Brain microvascular endothelial cell (primary cell): ENCODE data around the gene MAGI1.
"Not testable (repeated sequence)": the region's sequence is repeated elsewhere in the genome, so short reads cannot be mapped to it uniquely, and the experiment has no call there.

Source experiments
- DNase-seq: peaks from one replicate; pipeline ENCODE4 v3.0.0-alpha.2; 2020
- H3K27ac ChIP-seq: fragments of 250-450 bp; sonication (Bioruptor Pico); 2 replicates; pipeline ENCODE4 v1.5.1; 2020; ENCODE audit warnings: mild to moderate bottlenecking, moderate library complexity
- H3K27me3 ChIP-seq: fragments of 250-450 bp; sonication (Bioruptor Pico); replicated peaks from 2 replicates; pipeline ENCODE4 v1.5.1; 2020; ENCODE audit warnings: mild to moderate bottlenecking
- H3K36me3 ChIP-seq: fragments of 250-450 bp; sonication (Bioruptor Pico); replicated peaks from 2 replicates; pipeline ENCODE4 v1.5.1; 2020; ENCODE audit warnings: mild to moderate bottlenecking
- H3K4me3 ChIP-seq: 2 replicates; pipeline ENCODE4 v1.5.1; 2011; ENCODE audit warnings: low read depth, mild to moderate bottlenecking, control low read depth, low read length, moderate library complexity
- in situ Hi-C: cut with HindIII; loops from 2 replicates; pipeline ENCODE4 v1.10.0; 2017; ENCODE audit warnings: low sequenced_read_pairs, low pct_ligation_motif_present
- TF ChIP-seq, protein P1 (sequence below): IDR thresholded peaks from 2 replicates; pipeline ENCODE4 v1.5.1; 2011; ENCODE audit warnings: low read depth, mild to moderate bottlenecking, moderate library complexity, low read length, control low read depth, inconsistent platforms; ENCODE audit errors: missing control alignments

Gene MAGI1

DNA sequence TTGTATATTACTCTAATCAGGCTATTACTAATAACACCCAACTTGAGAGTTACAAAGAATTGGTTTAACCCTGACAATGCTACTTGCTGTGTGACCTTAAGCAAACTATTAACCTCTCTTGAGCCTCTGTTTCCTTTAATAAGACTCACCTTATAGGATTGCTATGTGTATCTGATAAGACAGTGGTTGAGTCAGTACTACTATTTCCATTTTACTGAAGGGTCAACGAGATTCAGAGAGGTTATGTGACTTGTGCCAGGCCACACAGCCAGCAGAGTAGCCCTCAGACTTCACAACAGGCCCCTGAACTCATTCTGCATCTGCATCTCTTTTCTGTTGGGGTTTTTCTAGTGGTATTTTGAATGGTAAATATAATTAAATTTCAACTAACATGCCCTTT, 420.1 kb downstream of the MAGI1 start:
- DNase-seq = no peak
- H3K27ac ChIP-seq = no peak overlapping the region
- TF ChIP-seq, protein P1, sequence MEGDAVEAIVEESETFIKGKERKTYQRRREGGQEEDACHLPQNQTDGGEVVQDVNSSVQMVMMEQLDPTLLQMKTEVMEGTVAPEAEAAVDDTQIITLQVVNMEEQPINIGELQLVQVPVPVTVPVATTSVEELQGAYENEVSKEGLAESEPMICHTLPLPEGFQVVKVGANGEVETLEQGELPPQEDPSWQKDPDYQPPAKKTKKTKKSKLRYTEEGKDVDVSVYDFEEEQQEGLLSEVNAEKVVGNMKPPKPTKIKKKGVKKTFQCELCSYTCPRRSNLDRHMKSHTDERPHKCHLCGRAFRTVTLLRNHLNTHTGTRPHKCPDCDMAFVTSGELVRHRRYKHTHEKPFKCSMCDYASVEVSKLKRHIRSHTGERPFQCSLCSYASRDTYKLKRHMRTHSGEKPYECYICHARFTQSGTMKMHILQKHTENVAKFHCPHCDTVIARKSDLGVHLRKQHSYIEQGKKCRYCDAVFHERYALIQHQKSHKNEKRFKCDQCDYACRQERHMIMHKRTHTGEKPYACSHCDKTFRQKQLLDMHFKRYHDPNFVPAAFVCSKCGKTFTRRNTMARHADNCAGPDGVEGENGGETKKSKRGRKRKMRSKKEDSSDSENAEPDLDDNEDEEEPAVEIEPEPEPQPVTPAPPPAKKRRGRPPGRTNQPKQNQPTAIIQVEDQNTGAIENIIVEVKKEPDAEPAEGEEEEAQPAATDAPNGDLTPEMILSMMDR = no peak
- H3K27me3 ChIP-seq = no peaks in the 10 kb centered on the region
- H3K36me3 ChIP-seq = no peaks in the 10 kb centered on the region
- no peak overlapping the region for H3K4me3 ChIP-seq
- in situ Hi-C loops = no loop called here

DNA sequence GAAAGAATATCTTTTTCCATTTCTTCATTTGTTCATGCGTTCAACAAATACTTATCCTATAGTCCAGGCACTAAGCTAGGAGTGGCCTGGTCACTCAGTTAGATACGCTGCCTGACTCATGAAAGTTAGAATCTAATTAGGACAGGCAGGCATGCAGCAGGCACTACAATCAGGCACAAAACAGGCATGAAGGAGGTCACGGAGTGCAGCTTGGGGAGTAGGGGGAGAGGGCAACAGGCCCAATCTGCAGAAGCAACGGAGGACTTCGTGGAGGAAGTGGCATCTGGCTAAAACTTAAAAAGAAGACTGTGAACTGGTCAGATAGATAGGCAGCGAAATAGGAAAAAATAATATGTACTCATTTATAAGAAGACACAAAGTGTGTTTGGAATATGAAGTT, 420.9 kb downstream of the MAGI1 start:
- TF ChIP-seq, protein P1 = no peak
- Histone ChIP-seq H3K4me3 (no peak overlapping the region), H3K27ac (no peak overlapping the region), H3K27me3 (no peaks in the 10 kb centered on the region), H3K36me3 (no peaks in the 10 kb centered on the region)
- in situ Hi-C loops = no loop called here
- DNase-seq = no peak

DNA sequence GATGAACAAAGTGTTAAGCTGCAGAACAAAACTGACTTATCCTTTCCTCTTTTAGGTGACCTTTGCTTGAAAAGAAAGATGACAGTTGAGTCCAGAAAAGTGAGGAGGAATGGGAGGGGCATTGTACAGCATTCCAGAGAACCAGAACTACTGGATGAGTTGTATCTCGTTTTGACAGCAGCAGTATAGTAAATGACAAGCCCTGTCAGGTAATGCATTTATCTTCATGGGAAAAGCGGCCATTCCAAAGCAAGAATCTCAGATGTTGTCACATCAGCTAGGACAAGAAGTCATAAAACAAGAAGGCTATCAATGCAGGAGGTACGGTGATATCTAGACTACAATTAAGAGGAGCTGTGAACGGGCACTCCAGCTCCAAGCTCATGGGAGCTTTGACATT, 421.5 kb downstream of the MAGI1 start:
- DNase-seq = no peak
- H3K36me3 ChIP-seq = no peaks in the 10 kb centered on the region
- in situ Hi-C loops = no loop called here

DNA sequence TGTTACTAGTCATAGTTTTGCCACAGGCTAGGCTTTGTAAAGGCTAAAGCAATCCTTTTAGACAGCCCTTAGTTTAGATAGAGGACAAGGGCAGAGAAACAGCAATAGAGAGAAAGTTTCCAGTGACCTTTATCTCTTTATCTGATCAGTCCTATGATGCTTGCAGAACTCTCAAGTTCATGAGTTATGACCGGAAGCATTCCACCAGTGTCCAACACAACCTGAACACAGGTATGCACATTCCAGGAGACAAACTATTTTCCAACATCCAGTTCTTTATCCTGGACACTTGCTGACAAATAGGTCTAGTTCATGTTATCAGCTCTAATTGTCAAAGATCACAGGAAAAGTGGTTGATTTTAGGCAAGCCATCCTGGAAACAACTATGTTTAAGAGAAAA, 422.2 kb downstream of the MAGI1 start:
- Histone ChIP-seq H3K27me3 (no peaks in the 10 kb centered on the region), H3K4me3 (no peak overlapping the region), H3K36me3 (no peaks in the 10 kb centered on the region), H3K27ac (no peak overlapping the region)
- TF ChIP-seq, protein P1 = no peak
- in situ Hi-C loops = no loop called here
- DNase-seq = no peak

More for the DNA sequence above, 421.5 kb downstream of the MAGI1 start:
- Histone ChIP-seq H3K27ac (no peak overlapping the region), H3K4me3 (no peak overlapping the region), H3K27me3 (no peaks in the 10 kb centered on the region)
- TF ChIP-seq, protein P1 = no peak

DNA sequence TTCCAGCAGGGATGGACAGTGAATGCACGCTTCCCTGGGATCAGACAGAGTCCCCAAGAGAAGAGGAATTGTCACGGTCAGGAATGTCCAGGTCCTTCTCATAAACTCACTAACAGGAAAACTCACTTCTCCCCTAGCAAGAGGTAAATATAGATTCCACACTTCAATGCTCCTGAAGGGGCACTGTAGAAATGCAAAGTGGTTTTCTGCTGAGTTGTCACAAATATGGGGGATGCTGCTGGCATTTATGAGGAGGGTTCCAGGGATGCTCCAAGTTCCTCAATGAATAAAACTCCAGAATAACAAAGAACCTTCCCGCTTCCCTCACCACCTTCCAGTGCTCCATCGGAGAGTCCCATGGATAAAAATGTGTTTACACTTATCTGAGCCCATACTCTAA, 423.4 kb downstream of the MAGI1 start:
- no peaks in the 10 kb centered on the region for H3K27me3 ChIP-seq
- TF ChIP-seq, protein P1 = no peak
- H3K27ac ChIP-seq = no peak overlapping the region
- H3K36me3 ChIP-seq = no peaks in the 10 kb centered on the region
- in situ Hi-C loops = no loop called here
- DNase-seq = no peak
- no peak overlapping the region for H3K4me3 ChIP-seq

DNA sequence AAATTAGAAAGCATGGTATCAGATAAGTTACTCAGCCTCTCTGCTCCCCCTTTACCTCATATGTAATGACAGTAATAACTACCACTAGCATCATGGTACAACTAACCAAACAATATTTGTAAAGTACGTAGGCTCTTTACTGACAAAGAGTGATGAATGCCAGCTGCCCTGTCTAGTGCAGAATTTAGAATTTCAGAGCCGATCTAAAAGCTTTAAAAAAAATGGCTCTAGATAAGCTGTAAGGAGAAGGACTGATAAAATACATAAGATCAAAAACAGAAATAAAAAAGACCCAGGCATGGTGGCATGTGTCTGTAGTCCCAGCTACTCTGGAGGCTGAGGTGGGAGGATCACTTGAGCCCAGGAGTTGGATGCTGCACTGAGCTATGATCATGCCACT, 424.1 kb downstream of the MAGI1 start:
- in situ Hi-C loops = no loop called here
- H3K27ac ChIP-seq = no peak overlapping the region
- DNase-seq = no peak

DNA sequence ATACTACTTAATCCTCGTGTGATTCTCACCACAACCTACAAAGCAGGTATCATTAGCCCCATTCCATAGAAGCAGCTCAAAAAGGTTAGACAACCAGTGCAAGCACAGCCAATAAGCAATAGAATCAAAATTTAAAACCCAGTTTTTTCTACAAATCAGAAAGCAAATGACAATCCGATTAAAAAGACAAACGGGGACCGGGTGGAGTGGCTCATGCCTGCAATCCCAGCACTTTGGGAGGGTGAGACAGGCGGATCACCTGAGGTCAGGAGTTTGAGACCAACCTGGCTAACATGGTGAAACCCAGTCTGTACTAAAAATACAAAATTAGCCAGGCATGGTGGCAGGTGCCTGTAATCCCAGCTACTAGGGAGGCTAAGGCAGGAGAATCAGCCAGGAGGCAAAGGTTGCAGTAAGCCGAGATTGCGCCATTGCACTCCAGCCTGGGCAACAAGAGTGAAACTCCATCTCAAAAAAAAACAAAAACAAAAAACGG, 430.7 kb downstream of the MAGI1 start:
- in situ Hi-C loops = not testable (repeated sequence)

More for the DNA sequence above, 424.1 kb downstream of the MAGI1 start:
- Histone ChIP-seq H3K27me3 (no peaks in the 10 kb centered on the region), H3K36me3 (no peaks in the 10 kb centered on the region), H3K4me3 (no peak overlapping the region)
- TF ChIP-seq, protein P1 = no peak

More for the DNA sequence above, 430.7 kb downstream of the MAGI1 start:
- not testable (repeated sequence) for H3K4me3 ChIP-seq, H3K36me3 ChIP-seq, H3K27me3 ChIP-seq, DNase-seq, H3K27ac ChIP-seq
